ENCODE results near the gene FAM107B. TPM values are rescaled to one million over a fixed set of nuclear protein-coding genes. Genes with fewer than 3 reads are reported as not detected.

The FAM107B gene
- total and polyA plus RNA-seq, 10 of the 15 experiments (the other 5 are each of a cell fraction or from before 2014, with no cell fraction given): 22.9 to 162 (median 86.6) TPM

DNA sequence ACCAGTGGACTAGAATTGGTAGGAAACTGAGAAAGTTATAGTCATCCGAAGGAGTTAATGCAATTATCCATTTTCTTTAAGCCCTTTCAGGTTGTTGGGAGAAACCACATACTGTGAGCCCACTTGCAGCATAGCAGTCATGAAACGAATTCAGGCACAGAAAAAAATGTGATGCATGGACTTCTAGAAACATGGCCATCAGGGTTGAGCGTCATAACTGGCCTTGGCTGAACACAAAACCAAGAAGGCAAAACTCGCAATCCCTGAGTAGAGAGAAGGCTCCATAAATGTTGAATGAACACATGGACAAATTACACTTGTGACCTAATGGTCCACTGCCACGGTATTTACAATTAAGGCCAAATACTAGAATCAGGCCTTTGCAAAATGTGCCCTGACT is 121.9 kb downstream of the FAM107B start:
- Histone ChIP-seq H3K9me3 (replicated peaks; ENCODE audit: control insufficient read depth, insufficient read depth, low read length) (no peaks in the 10 kb centered on the region; the same call in 1 of the 3 replicates), H3K9ac (ENCODE audit: control insufficient read depth, insufficient read depth, low read length) (no peak overlapping the region), H3K4me3 (no peak overlapping the region), H2AFZ (ENCODE audit: control insufficient read depth, low read depth, low read length) (no peak overlapping the region), H3K4me1 (ENCODE audit: control insufficient read depth, insufficient read depth, low read length) (peaks cover 35% of the 10 kb centered on the region), H3K36me3 (ENCODE audit: control insufficient read depth in 2 of 2, insufficient read depth in 2 of 2, low read length in 1 of 2) (no peaks in the 10 kb centered on the region), H4K20me1 (ENCODE audit: control insufficient read depth, insufficient read depth) (no peaks in the 10 kb centered on the region), H3K27ac (ENCODE audit: control insufficient read depth, insufficient read depth) (no peak overlapping the region), H3K79me2 (ENCODE audit: control insufficient read depth, insufficient read depth, low read length) (no peaks in the 10 kb centered on the region), H3K4me2 (ENCODE audit: control insufficient read depth, insufficient read depth) (no peak overlapping the region), H3K27me3 (replicated peaks in 1 of 2; ENCODE audit: control insufficient read depth in 2 of 2, insufficient read depth in 2 of 2, low read length in 1 of 2) (no peaks in the 10 kb centered on the region; a peak in 1 of 4 replicates)
- FAIRE-seq (no peak), DNase-seq (ENCODE audit: low read depth, low spot score) (no peak), ATAC-seq (no peak)
- ChIA-PET CTCF (interaction anchor here (1.1 to 1.2 kb wide), 2 partner anchors 169 to 170 kb away, joined by 3 to 5 read pairs; no protein-coding TSS in a partner anchor), SMC1A (ENCODE audit: uncharacterized antibody, unreplicated experiment) (interaction anchor here (1.0 to 1.8 kb wide), 9 partner anchors 10 to 300 kb away, joined by 3 to 9 read pairs (median 3); partner anchors contain the start of genes CDNF, HSPA14 and MSANTD7), RAD21 (ENCODE audit: unreplicated experiment) (interaction anchor here (0.7 to 2.0 kb wide), 4 partner anchors 64 to 648 kb away, joined by 3 to 7 read pairs (median 5); partner anchors contain the start of genes CDNF, HSPA14 and MSANTD7), POLR2A (interaction anchor here (1.1 to 1.7 kb wide), 2 partner anchors 40 to 94 kb away, joined by 3 to 8 read pairs; no protein-coding TSS in a partner anchor)
- intact Hi-C loops (cut with micrococcal nuclease; ENCODE audit: unreplicated experiment): no loop called here
- in situ Hi-C loops (cut with MboI): no loop called here
- WGBS (ENCODE audit: insufficient coverage, insufficient replicate concordance, low lambda C conversion rate, missing lambda C conversion rate): 71% methylated on average over 5 of the region's 5 CpGs
- BruUV-seq (replicated peaks): no TSS peak
- TF ChIP-seq, protein P1, sequence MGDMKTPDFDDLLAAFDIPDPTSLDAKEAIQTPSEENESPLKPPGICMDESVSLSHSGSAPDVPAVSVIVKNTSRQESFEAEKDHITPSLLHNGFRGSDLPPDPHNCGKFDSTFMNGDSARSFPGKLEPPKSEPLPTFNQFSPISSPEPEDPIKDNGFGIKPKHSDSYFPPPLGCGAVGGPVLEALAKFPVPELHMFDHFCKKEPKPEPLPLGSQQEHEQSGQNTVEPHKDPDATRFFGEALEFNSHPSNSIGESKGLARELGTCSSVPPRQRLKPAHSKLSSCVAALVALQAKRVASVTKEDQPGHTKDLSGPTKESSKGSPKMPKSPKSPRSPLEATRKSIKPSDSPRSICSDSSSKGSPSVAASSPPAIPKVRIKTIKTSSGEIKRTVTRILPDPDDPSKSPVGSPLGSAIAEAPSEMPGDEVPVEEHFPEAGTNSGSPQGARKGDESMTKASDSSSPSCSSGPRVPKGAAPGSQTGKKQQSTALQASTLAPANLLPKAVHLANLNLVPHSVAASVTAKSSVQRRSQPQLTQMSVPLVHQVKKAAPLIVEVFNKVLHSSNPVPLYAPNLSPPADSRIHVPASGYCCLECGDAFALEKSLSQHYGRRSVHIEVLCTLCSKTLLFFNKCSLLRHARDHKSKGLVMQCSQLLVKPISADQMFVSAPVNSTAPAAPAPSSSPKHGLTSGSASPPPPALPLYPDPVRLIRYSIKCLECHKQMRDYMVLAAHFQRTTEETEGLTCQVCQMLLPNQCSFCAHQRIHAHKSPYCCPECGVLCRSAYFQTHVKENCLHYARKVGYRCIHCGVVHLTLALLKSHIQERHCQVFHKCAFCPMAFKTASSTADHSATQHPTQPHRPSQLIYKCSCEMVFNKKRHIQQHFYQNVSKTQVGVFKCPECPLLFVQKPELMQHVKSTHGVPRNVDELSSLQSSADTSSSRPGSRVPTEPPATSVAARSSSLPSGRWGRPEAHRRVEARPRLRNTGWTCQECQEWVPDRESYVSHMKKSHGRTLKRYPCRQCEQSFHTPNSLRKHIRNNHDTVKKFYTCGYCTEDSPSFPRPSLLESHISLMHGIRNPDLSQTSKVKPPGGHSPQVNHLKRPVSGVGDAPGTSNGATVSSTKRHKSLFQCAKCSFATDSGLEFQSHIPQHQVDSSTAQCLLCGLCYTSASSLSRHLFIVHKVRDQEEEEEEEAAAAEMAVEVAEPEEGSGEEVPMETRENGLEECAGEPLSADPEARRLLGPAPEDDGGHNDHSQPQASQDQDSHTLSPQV (IDR thresholded peaks at IDR 0.05): no peak
- TF ChIP-seq, protein P2, sequence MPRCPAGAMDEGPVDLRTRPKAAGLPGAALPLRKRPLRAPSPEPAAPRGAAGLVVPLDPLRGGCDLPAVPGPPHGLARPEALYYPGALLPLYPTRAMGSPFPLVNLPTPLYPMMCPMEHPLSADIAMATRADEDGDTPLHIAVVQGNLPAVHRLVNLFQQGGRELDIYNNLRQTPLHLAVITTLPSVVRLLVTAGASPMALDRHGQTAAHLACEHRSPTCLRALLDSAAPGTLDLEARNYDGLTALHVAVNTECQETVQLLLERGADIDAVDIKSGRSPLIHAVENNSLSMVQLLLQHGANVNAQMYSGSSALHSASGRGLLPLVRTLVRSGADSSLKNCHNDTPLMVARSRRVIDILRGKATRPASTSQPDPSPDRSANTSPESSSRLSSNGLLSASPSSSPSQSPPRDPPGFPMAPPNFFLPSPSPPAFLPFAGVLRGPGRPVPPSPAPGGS (IDR thresholded peaks at IDR 0.05; ENCODE audit: borderline replicate concordance, insufficient read depth, low read depth, low read length, poor library complexity, severe bottlenecking): no peak
- TF ChIP-seq, protein P3, sequence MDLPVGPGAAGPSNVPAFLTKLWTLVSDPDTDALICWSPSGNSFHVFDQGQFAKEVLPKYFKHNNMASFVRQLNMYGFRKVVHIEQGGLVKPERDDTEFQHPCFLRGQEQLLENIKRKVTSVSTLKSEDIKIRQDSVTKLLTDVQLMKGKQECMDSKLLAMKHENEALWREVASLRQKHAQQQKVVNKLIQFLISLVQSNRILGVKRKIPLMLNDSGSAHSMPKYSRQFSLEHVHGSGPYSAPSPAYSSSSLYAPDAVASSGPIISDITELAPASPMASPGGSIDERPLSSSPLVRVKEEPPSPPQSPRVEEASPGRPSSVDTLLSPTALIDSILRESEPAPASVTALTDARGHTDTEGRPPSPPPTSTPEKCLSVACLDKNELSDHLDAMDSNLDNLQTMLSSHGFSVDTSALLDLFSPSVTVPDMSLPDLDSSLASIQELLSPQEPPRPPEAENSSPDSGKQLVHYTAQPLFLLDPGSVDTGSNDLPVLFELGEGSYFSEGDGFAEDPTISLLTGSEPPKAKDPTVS (IDR thresholded peaks at IDR 0.05; ENCODE audit: low read depth, low read length): no peak
- no peak for TF ChIP-seq CBX5 (IDR thresholded peaks at IDR 0.05; ENCODE audit: low read depth)
- TF ChIP-seq EZH2 (IDR thresholded peaks at IDR 0.05; ENCODE audit: borderline replicate concordance, control insufficient read depth, low read depth, low read length): no peak
- TF ChIP-seq MYC (IDR thresholded peaks at IDR 0.05; ENCODE audit: insufficient read depth, insufficient read length, insufficient replicate concordance, low read length, severe bottlenecking): no peak
- TF ChIP-seq, protein P4, sequence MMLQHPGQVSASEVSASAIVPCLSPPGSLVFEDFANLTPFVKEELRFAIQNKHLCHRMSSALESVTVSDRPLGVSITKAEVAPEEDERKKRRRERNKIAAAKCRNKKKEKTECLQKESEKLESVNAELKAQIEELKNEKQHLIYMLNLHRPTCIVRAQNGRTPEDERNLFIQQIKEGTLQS (IDR thresholded peaks at IDR 0.05; ENCODE audit: borderline replicate concordance, extremely low read depth, low read depth, low read length): no peak
- no peak for TF ChIP-seq BHLHE40 (IDR thresholded peaks at IDR 0.05; ENCODE audit: borderline replicate concordance in 1 of 2, low read depth in 2 of 2, low read length in 1 of 2)
- TF ChIP-seq SREBF2 (IDR thresholded peaks at IDR 0.05; ENCODE audit: low read length): no peak
- no peak for TF ChIP-seq RCOR1 (conservative IDR thresholded peaks at IDR 0.05; ENCODE audit: low read depth, low read length)
- TF ChIP-seq RBBP5 (conservative IDR thresholded peaks at IDR 0.05): no peak
- TF ChIP-seq ZNF384 (IDR thresholded peaks at IDR 0.05; ENCODE audit: borderline replicate concordance, low read depth, low read length): no peak
- no peak for TF ChIP-seq CBFB (IDR thresholded peaks at IDR 0.05; ENCODE audit: low read depth)
- TF ChIP-seq SIN3A (IDR thresholded peaks at IDR 0.05; ENCODE audit: low read depth, low read length): no peak
- TF ChIP-seq, protein P5, sequence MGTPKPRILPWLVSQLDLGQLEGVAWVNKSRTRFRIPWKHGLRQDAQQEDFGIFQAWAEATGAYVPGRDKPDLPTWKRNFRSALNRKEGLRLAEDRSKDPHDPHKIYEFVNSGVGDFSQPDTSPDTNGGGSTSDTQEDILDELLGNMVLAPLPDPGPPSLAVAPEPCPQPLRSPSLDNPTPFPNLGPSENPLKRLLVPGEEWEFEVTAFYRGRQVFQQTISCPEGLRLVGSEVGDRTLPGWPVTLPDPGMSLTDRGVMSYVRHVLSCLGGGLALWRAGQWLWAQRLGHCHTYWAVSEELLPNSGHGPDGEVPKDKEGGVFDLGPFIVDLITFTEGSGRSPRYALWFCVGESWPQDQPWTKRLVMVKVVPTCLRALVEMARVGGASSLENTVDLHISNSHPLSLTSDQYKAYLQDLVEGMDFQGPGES (IDR thresholded peaks at IDR 0.05): no peak

Measured in GM12878 (cell line).